Fibroblast of skin of left quadriceps (primary cell): ENCODE results near the gene EFNA3.
A peak's percentile ranks its signal among the peaks of the same experiment; 100 is the strongest.

Source experiments
- DNase-seq, 2 experiments: peaks; one replicate each; pipeline ENCODE4 v3.0.0-alpha.2; 2013; ENCODE audit warnings: low read depth in 2 of 2

EFNA3 gene

DNA sequence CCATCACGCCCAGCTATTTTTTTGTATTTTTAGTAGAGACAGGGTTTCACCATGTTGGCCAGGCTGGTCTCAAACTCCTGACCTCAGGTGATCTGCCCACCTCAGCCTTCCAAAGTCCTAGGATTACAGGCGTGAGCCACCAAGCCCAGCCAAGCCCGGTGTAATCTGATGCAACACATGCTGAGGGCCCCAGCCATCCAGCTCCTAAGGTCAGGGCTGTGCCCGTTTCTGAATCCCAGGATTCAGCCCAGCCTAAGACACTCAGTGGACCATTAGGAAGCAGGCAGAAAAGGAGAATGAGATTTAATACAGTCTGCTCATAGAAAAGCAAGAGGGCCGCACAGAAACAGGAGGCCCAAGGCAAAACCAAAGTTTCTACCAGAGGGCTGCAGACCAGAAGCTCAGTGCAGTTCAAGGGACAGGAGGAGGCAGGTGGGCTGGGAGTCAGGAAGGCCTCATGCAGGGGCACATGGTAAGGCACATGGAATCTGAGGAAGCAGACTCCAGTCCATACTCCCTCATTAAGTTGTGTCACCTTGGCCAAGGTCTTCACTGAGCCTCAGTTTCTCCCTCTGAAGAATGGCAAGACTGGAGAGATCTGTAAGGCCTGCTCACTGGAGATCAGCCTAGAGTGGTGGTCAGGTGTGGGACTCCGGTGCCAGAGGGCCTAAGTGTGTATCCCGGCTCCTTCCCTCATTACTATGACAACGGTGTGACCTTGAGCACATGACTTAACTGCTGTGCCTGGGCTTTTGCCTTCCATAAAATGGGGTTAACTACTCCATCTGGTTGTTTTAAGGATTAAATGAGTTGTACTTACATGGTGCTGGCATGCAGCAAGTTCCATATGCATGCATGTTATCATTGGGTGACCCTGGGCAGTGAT lies 29.9 kb upstream of the EFNA3 start:
- no peak for DNase-seq

- peak in 1 of 2 experiments; percentile 22 for DNase-seq
Measured at GRCh38 chr1:155049651-155050559, 28.7 kb upstream of the EFNA3 start.

DNA sequence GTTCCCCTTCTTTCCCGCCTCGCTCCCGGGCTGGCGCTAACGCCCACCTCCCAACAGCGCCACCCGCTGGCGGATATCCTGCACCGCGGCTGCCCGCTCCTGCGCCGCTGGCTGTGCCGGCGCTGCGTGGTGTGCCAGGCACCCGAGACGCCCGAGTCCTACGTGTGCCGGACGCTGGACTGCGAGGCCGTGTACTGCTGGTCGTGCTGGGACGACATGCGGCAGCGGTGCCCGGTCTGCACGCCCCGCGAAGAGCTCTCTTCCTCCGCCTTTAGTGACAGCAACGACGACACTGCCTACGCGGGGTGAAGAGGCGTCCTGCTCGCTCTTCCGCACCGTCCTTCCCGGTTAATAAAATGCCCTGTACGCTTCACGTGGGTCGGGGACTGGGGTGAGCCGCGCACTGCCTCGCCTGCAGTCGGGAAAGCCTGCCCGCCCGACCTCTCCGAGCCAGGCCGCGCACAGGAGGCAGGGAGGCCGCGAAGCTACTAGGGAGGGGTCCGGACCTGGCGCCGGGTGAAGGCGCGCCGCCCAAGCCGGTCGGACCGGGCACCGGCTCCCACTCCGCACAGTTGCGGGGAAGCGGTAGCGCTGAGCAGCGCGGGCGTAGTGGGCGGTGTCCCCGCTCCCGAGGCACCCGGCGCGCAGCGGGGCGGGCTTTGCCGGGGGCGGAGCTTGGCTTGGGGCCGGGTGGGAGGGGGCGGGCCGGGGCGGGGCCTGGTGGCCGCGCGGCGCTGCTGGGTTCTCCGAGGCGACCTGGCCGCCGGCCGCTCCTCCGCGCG lies 27.9 kb upstream of the EFNA3 start, which contains the start of gene ADAM15:
Gene ADAM15, plus strand, starts transcription at position 757 of the 782 bp plus-strand sequence. CDS start 71 bp downstream, outside the sequence.
- DNase-seq: peak in 1 of 2 experiments; percentile 20

DNA sequence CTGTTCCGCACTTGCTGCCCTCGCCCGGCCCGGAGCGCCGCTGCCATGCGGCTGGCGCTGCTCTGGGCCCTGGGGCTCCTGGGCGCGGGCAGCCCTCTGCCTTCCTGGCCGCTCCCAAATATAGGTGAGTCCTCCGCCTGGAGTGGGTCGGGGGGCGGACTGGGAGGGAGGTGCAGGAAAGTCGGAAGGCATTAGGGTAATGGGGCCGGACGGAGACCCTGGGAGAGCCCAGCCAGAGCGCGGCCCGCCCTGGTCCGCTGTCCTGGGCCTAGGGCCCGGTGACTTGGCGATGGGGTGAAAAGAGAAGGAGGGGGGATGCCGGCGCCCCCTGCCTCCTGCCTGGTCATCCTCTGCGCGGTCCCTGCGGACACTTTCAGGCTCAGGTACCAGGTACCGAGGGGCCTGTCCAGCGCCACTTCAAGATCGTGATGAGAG lies 27.3 kb upstream of the EFNA3 start:
- no peak for DNase-seq

DNA sequence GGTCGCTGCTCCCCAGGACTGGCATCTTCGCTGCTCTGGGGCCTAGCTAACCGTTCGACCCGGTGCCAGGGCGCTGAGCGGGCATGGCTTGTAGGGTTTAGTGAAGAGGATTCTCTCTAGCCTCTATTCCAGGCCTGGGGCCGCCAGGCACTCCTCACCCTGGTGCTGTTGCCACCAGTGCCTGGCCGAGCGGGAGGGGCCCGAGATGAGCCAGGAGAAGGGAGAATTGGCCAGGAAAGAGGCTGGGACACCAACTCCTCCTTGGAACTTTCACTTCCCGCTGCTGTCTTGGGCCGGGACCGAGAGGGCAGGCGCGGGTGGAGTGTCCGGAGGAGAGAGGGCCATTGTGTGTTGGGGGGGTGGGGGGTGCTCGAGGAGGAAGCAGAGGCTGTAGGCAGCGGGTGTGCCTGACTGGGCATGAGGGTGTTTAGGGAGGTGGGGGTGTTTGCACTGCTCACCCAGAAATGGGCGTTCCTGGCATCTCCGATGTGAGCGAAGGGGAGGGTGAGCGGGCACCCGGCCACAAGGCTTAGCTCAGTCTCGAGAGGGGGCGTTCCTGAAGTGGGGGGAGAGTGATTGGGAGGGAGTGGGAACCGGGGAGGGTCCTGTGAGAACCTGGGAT lies 26.7 kb upstream of the EFNA3 start:
- DNase-seq: no peak

DNA sequence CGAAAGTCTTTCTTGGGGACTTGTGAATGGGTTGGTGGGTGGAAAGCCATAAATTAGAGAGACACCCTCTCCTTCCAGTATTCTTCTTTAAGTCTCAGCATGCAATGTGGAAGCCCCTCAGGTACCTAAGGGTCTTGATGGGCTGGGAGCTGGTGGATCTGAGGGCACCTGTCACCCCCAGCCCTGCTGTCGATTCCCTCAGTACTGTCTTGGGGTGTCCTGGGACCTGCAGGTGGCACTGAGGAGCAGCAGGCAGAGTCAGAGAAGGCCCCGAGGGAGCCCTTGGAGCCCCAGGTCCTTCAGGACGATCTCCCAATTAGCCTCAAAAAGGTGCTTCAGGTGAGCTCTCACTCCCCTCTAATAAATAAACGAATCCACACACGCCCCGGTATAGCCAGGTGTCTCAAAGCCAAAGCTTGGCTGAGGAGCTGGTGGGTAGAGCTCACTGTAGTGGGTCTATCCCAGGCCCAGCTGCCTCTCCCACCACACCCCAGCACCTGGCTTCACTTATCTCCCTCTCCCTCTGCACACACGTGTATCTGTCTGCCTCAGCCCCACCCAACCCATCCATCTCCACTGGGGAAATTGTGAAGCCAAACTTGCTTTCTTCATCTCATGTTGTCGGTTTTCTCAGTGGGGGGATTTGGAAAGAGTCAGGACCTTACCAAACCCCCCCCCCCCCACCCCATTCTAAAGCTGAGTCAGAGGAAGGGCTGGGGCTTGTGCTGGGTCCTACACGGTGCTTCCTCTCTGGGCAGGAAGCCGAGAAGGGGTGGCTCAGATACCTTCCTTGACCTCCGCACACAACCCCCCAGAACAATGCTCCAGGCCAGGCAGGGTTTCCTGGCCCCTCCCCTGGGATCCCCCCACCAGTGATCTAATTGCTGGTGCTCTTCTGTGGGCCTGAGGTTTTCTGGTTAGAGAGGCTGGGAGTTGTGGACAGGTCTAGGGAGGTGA lies 25.9 kb upstream of the EFNA3 start:
- no peak for DNase-seq

DNA sequence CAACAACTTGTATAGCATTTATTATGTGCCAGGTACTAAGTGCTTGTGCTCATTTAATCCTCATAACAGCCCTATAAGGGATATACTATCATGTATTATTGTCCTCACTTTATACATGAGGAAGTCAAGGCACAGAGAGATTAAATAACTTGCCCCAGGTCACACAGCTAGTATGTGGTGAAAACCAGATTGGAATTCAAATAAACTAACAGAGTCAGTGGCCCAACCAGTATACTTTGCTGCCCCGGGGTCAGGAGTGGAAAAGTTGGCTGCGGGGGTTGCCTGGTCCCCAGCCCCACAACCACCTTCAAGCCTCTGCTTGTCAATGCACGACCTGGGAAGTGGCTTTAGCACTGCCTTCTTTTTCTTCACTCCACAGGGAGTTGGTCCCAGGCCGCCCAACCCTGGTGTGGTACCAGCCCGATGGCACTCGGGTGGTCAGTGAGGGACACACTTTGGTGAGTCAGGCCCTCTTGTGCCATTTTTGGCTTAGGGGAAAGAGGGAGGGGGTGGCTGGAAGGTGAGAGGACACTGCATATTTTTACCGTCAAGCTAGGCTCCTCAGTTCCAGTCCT lies 25.0 kb upstream of the EFNA3 start:
- DNase-seq: no peak

- DNase-seq: no peak
Measured at GRCh38 chr1:155057104-155057503, 21.5 kb upstream of the EFNA3 start.

GRCh38 chr1:155057788-155058211 lies 20.8 kb upstream of the EFNA3 start:
- no peak for DNase-seq

DNA sequence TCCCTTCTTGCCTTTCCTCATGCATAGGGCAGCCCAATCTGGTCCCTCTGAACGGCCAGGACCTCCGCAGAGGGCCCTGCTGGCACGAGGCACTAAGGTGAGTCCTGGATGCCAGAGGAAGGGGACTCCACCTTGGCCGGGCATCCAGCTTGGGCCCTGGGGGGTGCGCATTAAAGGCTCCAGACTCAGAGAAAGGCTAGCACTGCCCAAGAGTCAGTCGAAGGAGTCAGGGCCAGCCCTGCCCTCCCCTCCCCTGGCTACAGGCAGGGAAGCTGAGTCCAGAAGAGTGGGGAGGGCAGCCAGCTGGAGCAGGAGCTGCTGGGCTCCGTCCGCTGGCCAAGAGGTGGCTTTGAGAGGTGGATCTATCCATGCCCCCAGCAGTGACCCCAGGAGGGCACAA lies 17.9 kb upstream of the EFNA3 start:
- no peak for DNase-seq

GRCh38 chr1:155061381-155062150 lies 17.1 kb upstream of the EFNA3 start:
- DNase-seq: peak in 1 of 2 experiments; percentile 51

DNA sequence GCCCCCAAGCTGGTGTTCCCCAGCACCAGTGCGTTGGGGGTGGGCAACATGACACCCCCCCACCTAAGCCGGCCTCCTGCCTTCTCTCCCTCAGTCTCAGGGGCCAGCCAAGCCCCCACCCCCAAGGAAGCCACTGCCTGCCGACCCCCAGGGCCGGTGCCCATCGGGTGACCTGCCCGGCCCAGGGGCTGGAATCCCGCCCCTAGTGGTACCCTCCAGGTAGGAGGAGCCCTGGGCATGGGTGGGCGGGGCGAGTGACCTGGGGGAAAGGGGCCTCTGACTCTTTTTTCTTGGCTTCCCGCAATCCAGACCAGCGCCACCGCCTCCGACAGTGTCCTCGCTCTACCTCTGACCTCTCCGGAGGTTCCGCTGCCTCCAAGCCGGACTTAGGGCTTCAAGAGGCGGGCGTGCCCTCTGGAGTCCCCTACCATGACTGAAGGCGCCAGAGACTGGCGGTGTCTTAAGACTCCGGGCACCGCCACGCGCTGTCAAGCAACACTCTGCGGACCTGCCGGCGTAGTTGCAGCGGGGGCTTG lies 16.4 kb upstream of the EFNA3 start:
- DNase-seq: no peak

- no peak for DNase-seq
Measured at GRCh38 chr1:155062702-155063411, 15.8 kb upstream of the EFNA3 start.

GRCh38 chr1:155063550-155064110 lies 15.0 kb upstream of the EFNA3 start, which contains the start of gene EFNA4:
Gene EFNA4, plus strand, starts transcription at chr1:155063740. Its CDS starts 84 bp downstream, at chr1:155063824.
- peak in 1 of 2 experiments; percentile 52 for DNase-seq

- no peak for DNase-seq
Measured at GRCh38 chr1:155064111-155064831, 14.4 kb upstream of the EFNA3 start.

DNA sequence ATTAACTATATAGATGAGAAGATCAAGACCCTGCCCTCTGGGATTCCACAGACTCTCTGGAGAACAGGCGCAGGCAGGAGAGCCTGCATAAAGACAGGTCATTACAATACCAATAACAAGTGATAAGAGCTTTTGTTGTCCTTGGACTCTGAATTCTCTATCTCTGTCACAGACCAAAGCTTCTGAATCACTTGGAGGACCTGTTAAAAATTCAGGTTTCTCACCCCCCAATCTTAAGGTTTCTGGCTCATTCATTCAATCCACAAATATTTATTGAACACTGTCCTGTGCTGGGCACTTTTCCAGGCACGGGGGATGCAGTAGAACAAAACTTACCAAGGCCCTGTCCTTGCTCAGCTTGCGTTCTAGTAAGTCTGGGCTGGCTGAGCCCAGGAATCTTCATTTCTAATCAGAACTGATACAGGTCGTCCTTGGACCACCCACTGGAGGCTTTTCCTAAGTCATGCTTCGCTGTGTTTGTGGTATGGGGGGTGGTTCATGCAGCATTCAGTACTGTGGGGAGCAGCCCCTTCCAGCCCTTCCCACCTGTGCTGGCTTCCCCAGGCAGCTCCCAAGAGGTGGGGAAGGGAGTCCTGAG lies 13.7 kb upstream of the EFNA3 start:
- DNase-seq: no peak
